GM21528 (cell line): ENCODE data around the gene LANCL3.
A peak's percentile ranks its signal among the peaks of the same experiment; 100 is the strongest.

Experiments
- ATAC-seq: cut with Tn5 transposase; IDR thresholded peaks from one replicate; pipeline ENCODE4 v1.9.1; 2021; ENCODE audit warnings: mild to moderate bottlenecking, moderate library complexity; ENCODE audit not compliant: unreplicated experiment, low FRiP score

Gene LANCL3

GRCh38 chrX:37678574-37678973, 107.1 kb downstream of the LANCL3 start:
- no peak for ATAC-seq

- no peak for ATAC-seq
These were observed 107.8 kb downstream of the LANCL3 start for GRCh38 chrX:37679230-37679629.

DNA sequence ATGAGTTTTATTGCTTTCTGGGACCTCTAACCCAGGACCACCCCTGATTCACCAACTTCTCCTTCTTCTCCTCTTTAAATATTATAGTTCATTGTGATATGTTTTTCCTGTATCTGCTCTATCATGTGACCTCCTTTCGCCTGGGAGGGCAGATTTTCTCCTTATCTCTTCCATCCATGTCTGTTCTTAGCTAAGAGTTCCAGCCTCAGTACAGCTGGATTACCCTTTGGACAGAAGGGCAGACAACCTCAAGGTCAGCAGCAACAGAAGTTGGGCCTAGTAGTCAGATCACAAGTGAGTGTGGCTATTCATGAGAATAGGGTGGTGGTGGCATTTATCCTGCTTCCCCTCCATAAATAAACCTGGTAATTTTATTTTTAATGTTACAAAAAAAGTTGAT, 108.4 kb downstream of the LANCL3 start:
- no peak for ATAC-seq

DNA sequence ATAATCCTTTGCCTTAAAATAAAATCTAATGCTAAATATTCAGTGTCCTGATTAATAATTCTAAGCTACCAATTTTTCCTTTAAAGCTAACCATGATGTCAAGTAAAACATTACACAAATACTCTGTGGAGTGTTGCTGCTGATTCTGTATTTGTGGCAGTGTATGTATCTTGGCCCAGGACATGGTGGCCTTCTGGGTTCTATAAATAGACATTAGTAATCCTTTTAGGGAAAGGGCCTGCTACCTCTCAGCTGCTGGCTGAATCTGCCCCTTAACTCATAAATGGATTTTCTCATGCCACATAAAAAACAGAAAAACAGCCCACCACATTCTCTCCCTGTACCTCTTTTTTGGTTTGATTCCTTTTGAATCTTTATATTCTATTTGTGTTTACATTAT, 113.0 kb downstream of the LANCL3 start:
- ATAC-seq = no peak

DNA sequence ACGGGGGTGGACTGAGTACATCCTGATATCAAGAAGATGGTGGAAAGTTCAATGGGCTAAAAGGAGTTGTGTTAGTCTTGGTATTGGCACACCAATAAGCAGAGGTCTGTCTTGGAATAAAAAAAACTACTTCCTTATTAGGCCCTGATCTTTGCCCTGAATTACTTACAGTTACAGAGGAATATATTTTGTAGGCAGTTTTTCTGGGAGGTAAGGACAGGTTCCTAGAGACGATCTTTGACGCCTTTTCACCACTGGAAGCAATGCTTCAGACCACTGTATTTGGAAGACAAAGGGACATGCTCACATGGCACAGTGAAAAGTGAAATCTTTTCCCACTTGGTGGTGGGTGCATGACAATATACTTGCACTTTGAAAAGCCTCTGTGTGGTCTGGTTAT, 113.5 kb downstream of the LANCL3 start:
- no peak for ATAC-seq

DNA sequence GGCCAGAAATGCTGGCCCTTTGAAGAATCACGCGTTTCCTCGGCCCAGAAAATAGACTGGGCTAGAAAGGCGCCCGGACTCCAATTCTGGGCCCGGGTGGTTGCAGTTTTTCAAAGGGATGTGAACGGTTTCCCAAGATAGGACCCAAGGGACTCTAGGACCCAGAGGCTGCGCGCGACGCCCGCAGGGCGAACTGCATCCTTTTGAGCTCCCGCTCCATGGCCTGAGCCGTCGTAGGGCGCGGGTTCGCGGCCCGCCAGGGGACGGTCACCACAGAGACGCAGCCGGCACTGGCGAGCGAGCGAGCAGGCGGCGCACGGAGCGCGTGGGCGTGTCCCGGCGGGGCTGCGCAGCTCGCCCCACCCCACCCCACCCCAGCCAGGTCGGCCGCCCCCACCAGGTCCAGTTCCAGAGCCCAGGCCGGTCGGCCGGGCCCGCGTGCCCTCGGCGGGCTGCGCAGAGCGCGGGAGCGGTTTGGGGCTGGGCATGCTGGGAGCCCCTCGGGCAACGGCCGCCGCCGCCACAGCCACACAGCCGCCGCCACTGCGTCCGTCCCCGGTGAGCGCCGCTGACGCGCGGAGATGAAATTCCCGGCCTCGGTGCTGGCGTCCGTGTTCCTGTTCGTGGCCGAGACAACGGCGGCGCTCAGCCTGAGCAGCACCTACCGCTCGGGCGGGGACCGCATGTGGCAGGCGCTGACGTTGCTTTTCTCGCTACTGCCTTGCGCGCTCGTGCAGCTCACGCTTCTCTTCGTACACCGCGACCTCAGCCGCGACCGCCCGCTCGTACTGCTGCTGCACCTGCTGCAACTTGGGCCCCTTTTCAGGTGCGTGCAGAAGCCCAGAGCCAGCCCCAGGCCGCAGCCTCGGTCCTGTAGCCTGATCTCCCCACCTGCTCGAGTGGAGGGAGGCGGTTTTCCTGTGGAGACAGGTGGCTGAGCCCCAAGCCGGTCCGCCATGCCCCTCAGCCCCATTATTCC, 114.2 kb downstream of the LANCL3 start, which contains the start of gene XK:
TSS of gene XK (plus strand) at position 411 of the 979 bp plus-strand sequence. CDS start at position 582, 171 bp downstream.
- peak; percentile 82 for ATAC-seq

DNA sequence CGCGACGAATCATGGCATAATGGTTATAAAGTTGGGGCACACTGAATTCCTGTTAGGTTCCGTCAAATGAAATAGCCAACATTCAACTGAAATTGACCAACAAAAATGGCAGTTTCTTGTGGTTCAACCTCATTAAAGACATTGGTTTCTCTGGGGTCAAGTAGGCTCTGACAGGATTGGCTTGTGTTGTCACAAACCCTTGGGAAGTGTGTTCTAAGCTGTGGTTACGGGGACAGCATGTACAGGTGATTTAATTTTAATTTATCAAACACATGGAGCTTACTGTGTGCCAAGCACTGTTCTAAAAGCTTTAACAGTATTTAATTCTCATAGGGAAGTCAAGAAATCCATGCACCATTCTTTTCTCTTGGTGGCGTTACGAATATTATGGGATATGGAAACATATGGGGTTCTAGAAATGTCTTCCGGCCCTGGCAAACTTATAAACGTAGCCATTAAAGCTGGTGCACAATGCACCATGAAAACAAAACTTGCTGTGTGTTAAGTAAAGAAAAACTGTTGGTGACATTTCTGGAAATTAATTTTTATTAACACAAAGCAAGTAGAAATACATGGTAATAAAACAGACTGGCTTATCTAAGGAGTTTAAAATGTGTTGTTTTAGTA, 115.0 kb downstream of the LANCL3 start:
- no peak for ATAC-seq

- ATAC-seq = no peak
These were observed 115.5 kb downstream of the LANCL3 start for GRCh38 chrX:37686996-37687395.

GRCh38 chrX:37690119-37690518, 118.7 kb downstream of the LANCL3 start:
- no peak for ATAC-seq

DNA sequence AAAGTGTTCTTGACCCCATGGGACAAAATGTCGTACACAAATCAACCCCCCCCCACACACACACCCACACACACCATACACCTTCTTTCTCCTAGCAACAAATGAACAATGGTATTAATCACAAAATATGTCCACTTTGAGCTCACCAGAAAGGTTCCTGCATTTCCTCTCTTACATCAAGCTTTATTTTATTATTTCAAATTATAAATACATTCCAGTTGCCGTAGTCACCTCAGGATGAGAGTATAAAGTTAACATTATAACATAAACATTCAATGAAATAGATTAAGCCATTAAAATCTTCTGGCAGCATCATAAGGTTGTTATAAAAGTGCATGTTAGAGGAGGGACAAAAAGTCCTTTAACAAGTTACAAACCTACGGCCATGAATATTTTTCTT, 121.5 kb downstream of the LANCL3 start:
- ATAC-seq = no peak

- no peak for ATAC-seq
These were observed 125.8 kb downstream of the LANCL3 start for GRCh38 chrX:37697169-37697760.

- no peak for ATAC-seq
These were observed 130.1 kb downstream of the LANCL3 start for GRCh38 chrX:37701588-37701987.

- ATAC-seq = no peak
These were observed 140.5 kb downstream of the LANCL3 start for GRCh38 chrX:37711991-37712390.

- no peak for ATAC-seq
These were observed 141.0 kb downstream of the LANCL3 start for GRCh38 chrX:37712458-37712857.

DNA sequence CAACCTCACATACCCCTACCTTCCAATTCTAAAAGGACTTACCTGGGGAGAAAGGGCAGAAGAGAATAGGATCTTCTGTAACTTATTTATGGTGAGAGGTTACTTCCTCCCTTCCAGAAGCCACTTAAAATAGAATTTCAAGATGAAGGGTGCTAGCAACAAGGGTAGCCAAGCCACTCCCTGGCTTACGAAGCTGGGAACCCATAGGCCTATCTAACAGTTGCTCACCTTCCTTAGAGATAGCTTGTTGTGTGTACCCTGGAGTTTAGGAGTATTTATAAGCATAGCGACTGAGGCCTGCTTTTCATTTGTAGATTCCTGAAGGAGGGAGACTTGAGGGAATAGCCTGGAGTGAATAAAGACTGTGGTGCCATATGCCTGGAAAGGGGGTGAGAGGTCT, 143.0 kb downstream of the LANCL3 start:
- ATAC-seq = no peak

DNA sequence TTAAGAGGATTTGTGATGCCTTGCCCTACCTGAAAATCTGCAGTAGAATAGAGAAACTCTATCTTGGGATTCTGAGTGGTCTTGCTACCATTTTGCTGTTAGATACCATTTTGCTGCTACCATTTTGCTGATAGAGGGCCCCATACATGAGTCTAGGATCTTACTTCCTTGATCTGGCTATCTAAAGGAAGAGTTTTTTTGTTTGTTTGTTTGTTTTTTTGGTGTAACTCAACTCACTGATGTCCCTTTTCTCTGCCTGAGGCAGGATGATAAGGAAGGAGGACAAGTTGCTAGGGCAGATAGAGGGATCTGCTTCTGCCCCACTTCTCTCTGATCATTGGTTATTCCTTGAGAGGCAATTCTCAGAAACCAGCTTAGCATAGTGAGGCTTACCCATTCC, 145.1 kb downstream of the LANCL3 start:
- no peak for ATAC-seq

GRCh38 chrX:37717708-37718107, 146.2 kb downstream of the LANCL3 start:
- ATAC-seq = no peak

GRCh38 chrX:37722595-37722994, 151.1 kb downstream of the LANCL3 start:
- ATAC-seq = no peak

GRCh38 chrX:37726346-37726745, 154.9 kb downstream of the LANCL3 start:
- no peak for ATAC-seq
